Measurements from ENCODE around the gene IQSEC2. TPM values are rescaled to one million over a fixed set of nuclear protein-coding genes. Genes with fewer than 3 reads are reported as not detected.

The IQSEC2 gene
- polyA plus RNA-seq, 1 donor from 2014 or later = not detected

DNA sequence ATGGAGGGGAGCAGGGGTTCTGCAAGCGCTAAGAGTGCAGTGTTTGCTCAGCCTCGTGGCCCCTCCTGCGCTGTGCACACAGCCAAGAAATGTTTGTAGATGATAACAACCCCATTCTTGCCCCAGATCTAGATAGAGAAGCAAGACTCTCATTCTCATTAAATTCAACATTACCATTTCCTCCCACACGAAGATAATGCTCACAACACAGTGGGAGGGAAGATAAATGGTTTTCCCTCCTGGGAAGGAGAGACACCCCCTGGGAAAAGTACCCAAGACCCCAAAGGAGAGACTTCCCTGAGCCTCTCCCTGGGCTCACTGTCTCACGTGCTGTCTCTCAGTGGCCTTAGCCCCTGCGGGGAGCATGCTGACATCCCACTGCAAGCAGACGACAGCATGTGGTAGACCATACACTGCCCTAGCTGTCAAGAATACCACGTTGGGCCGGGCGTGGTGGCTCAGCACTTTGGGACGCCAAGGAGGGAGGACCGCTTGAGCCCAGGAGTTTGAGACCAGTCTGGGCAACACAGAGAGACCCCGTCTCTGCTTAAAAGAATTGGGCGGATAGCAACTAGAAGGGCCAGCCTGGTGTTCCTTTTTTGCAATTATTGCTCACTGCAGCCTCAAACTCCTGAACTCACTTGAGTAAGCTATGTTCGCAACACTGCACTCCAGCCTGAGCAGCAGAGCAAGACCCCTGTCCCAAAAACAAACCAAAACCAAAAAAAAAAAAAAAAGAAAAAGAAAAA, 34.9 kb upstream of the IQSEC2 start:
- H3K9me3 Mint-ChIP-seq = no peaks in the 10 kb centered on the region
- peak overlapping the region in 1 of 4 donors; percentile 36 for H3K4me3 Mint-ChIP-seq
- peaks cover 10 to 17% (median 16%) of the 10 kb centered on the region in 3 donors for H3K4me1 Mint-ChIP-seq
- peaks cover 5% of the 10 kb centered on the region for H3K36me3 Mint-ChIP-seq
- H3K27me3 Mint-ChIP-seq = peaks cover 19% of the 10 kb centered on the region
- H3K27ac Mint-ChIP-seq = peak overlapping the region in 1 of 3 donors; percentile 60

- Mint-ChIP-seq H3K27ac (peak overlapping the region in 1 of 3 donors; percentile 92), H3K9me3 (no peaks in the 10 kb centered on the region), H3K27me3 (peaks cover 8% of the 10 kb centered on the region), H3K36me3 (peaks cover 4% of the 10 kb centered on the region), H3K4me1 (peaks cover 9 to 11% (median 10%) of the 10 kb centered on the region in 3 donors), H3K4me3 (no peak overlapping the region)
These were observed 32.3 kb upstream of the IQSEC2 start for GRCh38 chrX:53313728-53314105.

GRCh38 chrX:53312946-53313727, 31.8 kb upstream of the IQSEC2 start:
- Mint-ChIP-seq H3K27me3 (peaks cover 6% of the 10 kb centered on the region), H3K9me3 (no peaks in the 10 kb centered on the region), H3K4me1 (peaks cover 8 to 11% (median 10%) of the 10 kb centered on the region in 3 donors), H3K36me3 (peaks cover 2% of the 10 kb centered on the region), H3K27ac (peak overlapping the region in 1 of 3 donors; percentile 92), H3K4me3 (peak overlapping the region in 2 of 4 donors; percentile 7 to 17)

GRCh38 chrX:53309837-53310236, 28.5 kb upstream of the IQSEC2 start:
- H3K4me3 Mint-ChIP-seq = no peak overlapping the region
- peaks cover 6% of the 10 kb centered on the region for H3K27me3 Mint-ChIP-seq
- no peak overlapping the region for H3K27ac Mint-ChIP-seq

GRCh38 chrX:53308836-53309235, 27.5 kb upstream of the IQSEC2 start:
- H3K27ac Mint-ChIP-seq = no peak overlapping the region
- H3K4me1 Mint-ChIP-seq = peaks cover 8 to 10% (median 9%) of the 10 kb centered on the region in 3 donors
- H3K27me3 Mint-ChIP-seq = peaks cover 6% of the 10 kb centered on the region
- peaks cover 2% of the 10 kb centered on the region for H3K36me3 Mint-ChIP-seq
- no peak overlapping the region for H3K4me3 Mint-ChIP-seq
- peaks cover 0 to 2% (median 0%) of the 10 kb centered on the region in 3 donors for H3K9me3 Mint-ChIP-seq

More at GRCh38 chrX:53309837-53310236, 28.5 kb upstream of the IQSEC2 start:
- Mint-ChIP-seq H3K4me1 (peaks cover 8 to 10% (median 9%) of the 10 kb centered on the region in 3 donors), H3K9me3 (peaks cover 0 to 2% (median 0%) of the 10 kb centered on the region in 3 donors), H3K36me3 (peaks cover 2% of the 10 kb centered on the region)

GRCh38 chrX:53305996-53306937, 24.9 kb upstream of the IQSEC2 start:
- Mint-ChIP-seq H3K9me3 (peaks cover 0 to 2% (median 0%) of the 10 kb centered on the region in 3 donors), H3K4me3 (no peak overlapping the region), H3K27me3 (peaks cover 6% of the 10 kb centered on the region), H3K4me1 (peaks cover 0 to 1% (median 0%) of the 10 kb centered on the region in 3 donors), H3K27ac (no peak overlapping the region), H3K36me3 (no peaks in the 10 kb centered on the region)

DNA sequence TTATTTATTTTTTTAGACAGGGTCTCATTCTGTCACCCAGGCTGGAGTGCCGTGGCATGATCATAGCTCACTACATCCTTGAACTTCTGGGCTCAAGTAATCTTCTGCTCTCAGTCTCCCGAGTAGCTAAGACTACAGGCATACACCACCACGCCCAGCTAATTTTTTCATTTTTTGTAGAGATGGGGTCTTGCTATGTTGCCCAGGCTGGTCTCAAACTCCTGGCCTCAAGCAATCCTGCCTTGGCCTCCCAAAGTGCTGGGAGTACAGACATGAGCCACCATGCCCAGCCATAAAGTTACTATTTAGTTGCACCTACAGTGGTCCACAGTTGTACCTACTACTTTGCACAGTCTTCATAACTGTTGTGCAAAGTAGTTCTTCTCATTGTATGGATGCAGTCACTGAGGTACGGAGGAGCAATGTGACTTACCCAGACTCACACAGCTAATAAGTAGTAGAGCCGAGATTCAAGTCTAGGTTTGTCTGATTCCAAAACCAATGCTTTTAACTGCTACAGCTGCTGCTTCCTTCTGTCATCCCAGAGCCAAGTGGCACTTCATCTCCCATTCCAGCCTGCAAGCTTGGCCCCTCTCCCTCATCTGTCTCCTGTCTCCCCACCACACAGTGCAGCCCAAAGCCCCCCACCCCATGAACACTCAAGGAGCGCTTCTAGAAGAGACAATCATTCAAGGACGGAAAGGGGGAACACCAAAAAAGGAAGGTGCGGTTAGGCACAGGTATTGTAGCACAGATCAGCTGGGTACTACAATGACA, 24.0 kb upstream of the IQSEC2 start:
- Mint-ChIP-seq H3K36me3 (no peaks in the 10 kb centered on the region), H3K4me1 (peaks cover 0 to 1% (median 0%) of the 10 kb centered on the region in 3 donors), H3K27me3 (peaks cover 6% of the 10 kb centered on the region), H3K27ac (no peak overlapping the region), H3K4me3 (no peak overlapping the region), H3K9me3 (peaks cover 0 to 2% (median 0%) of the 10 kb centered on the region in 3 donors)

GRCh38 chrX:53303195-53303594, 21.8 kb upstream of the IQSEC2 start:
- H3K9me3 Mint-ChIP-seq = peaks cover 0 to 3% (median 0%) of the 10 kb centered on the region in 3 donors
- peaks cover 0 to 1% (median 0%) of the 10 kb centered on the region in 3 donors for H3K4me1 Mint-ChIP-seq
- H3K4me3 Mint-ChIP-seq = no peak overlapping the region
- no peak overlapping the region for H3K27ac Mint-ChIP-seq
- H3K27me3 Mint-ChIP-seq = peaks cover 1% of the 10 kb centered on the region
- H3K36me3 Mint-ChIP-seq = no peaks in the 10 kb centered on the region

DNA sequence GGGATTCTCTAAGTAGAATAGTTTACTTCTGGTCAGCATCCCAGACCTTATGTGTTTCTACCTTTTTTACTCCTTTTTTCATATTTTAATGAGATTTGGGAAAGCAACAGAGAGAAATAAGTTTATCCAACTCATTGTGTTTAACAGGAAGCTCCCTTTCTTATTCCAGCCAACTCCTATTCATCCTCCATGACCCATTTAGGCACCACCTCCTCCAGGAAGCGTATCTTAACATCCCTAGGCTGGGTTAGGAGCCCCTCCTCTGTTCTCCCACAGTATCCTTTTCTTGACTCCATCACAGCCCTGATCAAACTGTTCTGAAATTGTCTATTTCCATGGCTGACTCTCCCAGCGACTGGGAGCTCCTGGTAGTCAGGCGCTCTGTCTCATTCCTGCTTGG, 18.8 kb upstream of the IQSEC2 start:
- Mint-ChIP-seq H3K27ac (no peak overlapping the region), H3K27me3 (no peaks in the 10 kb centered on the region), H3K36me3 (peaks cover 1% of the 10 kb centered on the region), H3K4me3 (no peak overlapping the region), H3K9me3 (peaks cover 0 to 1% (median 0%) of the 10 kb centered on the region in 3 donors), H3K4me1 (peaks cover 0 to 1% (median 0%) of the 10 kb centered on the region in 3 donors)

- Mint-ChIP-seq H3K36me3 (peaks cover 1% of the 10 kb centered on the region), H3K4me1 (no peaks in the 10 kb centered on the region), H3K27ac (no peak overlapping the region), H3K9me3 (peaks cover 0 to 1% (median 0%) of the 10 kb centered on the region in 3 donors), H3K27me3 (no peaks in the 10 kb centered on the region), H3K4me3 (no peak overlapping the region)
These were observed 12.8 kb upstream of the IQSEC2 start for GRCh38 chrX:53294024-53294648.

DNA sequence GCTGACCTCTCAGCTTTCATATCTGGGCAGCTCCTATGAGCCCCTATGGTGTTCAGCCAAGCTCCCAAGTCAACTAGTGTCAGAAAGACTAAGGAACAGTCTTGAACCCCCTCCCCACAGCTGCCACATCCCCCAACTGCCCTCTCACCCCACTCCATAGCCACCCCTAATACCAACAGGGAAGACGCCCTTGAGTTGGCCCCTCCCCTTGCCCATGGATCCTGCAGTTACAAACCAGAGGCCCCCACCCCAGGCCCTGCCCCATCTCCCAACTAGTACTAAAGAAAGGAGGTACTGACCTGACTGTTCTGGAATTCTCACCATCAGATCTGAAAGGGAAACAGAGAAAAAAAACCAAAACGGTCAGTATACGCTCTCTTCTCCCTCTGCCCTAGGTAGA, 10.2 kb upstream of the IQSEC2 start:
- peaks cover 0 to 11% (median 9%) of the 10 kb centered on the region in 3 donors for H3K4me1 Mint-ChIP-seq
- no peaks in the 10 kb centered on the region for H3K27me3 Mint-ChIP-seq
- no peak overlapping the region for H3K27ac Mint-ChIP-seq
- H3K9me3 Mint-ChIP-seq = no peaks in the 10 kb centered on the region
- H3K4me3 Mint-ChIP-seq = no peak overlapping the region
- no peaks in the 10 kb centered on the region for H3K36me3 Mint-ChIP-seq

DNA sequence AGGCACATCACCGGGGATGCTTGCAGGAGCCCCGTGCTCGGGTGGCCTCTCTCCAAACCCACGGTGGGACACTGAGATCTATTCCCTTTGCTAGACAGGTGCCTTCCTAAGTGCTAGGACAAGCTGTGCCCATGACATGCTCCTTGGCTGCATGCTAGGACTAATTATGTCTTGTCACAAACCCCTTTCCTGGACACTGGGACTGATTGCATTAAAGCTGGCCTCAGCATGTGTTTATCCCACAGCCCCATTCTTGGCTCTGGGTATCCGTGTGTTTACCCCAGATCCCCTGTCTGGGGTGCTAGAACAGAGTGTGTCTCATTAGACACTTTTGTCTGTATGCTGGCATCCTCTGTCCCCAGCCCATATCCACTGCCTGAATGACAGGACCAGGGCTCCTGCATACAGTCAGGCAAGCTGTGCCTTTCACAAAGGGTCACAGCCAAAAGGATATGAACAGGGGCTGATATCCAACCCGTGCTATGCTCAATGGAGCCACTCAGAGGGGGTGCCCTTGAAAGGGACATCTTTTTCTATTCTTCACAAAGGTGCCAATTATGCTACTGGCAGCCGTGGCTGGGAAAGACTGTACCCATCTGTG, 9.2 kb upstream of the IQSEC2 start:
- Mint-ChIP-seq H3K27ac (no peak overlapping the region), H3K36me3 (no peaks in the 10 kb centered on the region), H3K27me3 (no peaks in the 10 kb centered on the region), H3K9me3 (no peaks in the 10 kb centered on the region), H3K4me3 (no peak overlapping the region), H3K4me1 (peaks cover 0 to 11% (median 9%) of the 10 kb centered on the region in 3 donors)

DNA sequence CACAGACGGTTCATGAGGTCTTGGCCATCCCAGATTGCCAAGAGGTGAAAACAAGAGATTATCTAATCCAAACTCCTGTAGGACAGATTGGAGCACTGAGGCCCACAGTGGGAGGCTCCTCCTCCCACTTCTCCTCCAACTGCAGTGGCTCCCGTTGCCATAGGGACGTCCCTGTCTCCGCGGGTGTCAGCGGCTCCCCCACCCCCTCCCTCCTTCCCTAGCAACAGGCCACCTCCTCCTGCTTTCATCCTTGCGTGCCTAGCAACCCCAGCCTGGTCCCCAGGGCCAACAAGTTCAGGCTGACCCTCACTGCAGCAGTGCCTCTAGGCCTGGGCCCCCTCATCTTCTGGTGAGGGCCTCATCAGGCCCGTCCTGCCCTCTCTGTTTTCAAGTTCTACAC, 6.8 kb upstream of the IQSEC2 start:
- Mint-ChIP-seq H3K27me3 (peaks cover 7% of the 10 kb centered on the region), H3K4me1 (peaks cover 0 to 12% (median 9%) of the 10 kb centered on the region in 3 donors), H3K36me3 (no peaks in the 10 kb centered on the region), H3K4me3 (peak overlapping the region in 2 of 4 donors; percentile 36 to 86), H3K9me3 (no peaks in the 10 kb centered on the region), H3K27ac (peak overlapping the region in 1 of 3 donors; percentile 32)
